OCI-LY1 (cell line): ENCODE results near the gene PTPRM.

Source experiments
- H2AFZ ChIP-seq: fragments of 200-600 bp; sonication (generic), shearing (Covaris generic); 2 replicates; pipeline ENCODE4 v1.6.0; 2014; ENCODE audit warnings: antibody characterized with exemption, mild to moderate bottlenecking, low read length
- H3F3A ChIP-seq: fragments of 200-600 bp; sonication (generic), shearing (Covaris generic); 2 replicates; pipeline ENCODE4 v1.6.0; 2014; ENCODE audit warnings: mild to moderate bottlenecking, antibody characterized with exemption, low read length, moderate library complexity; ENCODE audit not compliant: insufficient read depth
- H3K27ac ChIP-seq: fragments of 200-600 bp; sonication (generic); 2 replicates; pipeline ENCODE4 v1.5.1; 2014; ENCODE audit warnings: low read length, mixed run types, mild to moderate bottlenecking, low read depth; ENCODE audit not compliant: poor library complexity, severe bottlenecking
- H3K27me3 ChIP-seq: fragments of 200-600 bp; sonication (generic); 2 replicates; pipeline ENCODE4 v1.6.0; 2014; ENCODE audit warnings: antibody characterized with exemption, mild to moderate bottlenecking, low read length, moderate library complexity; ENCODE audit not compliant: insufficient read depth
- H3K36me3 ChIP-seq: fragments of 200-600 bp; sonication (generic); 2 replicates; pipeline ENCODE4 v1.6.1; 2014; ENCODE audit warnings: mild to moderate bottlenecking, antibody characterized with exemption, low read length, moderate library complexity, mixed read lengths; ENCODE audit not compliant: insufficient read depth
- H3K4me1 ChIP-seq: fragments of 200-600 bp; sonication (generic); 2 replicates; pipeline ENCODE4 v1.5.1; 2014; ENCODE audit warnings: mild to moderate bottlenecking, low read length, moderate library complexity; ENCODE audit not compliant: insufficient read depth, severe bottlenecking
- H3K4me2 ChIP-seq: fragments of 200-600 bp; sonication (generic), shearing (Covaris generic); 2 replicates; pipeline ENCODE4 v1.6.1; 2014; ENCODE audit warnings: low read length
- H3K4me3 ChIP-seq: fragments of 200-600 bp; sonication (generic); 2 replicates; pipeline ENCODE4 v1.5.1; 2014; ENCODE audit warnings: low read length, low read depth, mild to moderate bottlenecking, mixed read lengths; ENCODE audit not compliant: poor library complexity, severe bottlenecking
- H3K79me2 ChIP-seq: fragments of 200-600 bp; shearing (Covaris generic); 2 replicates; pipeline ENCODE4 v1.6.1; 2016; ENCODE audit warnings: mixed run types, low read length, mixed read lengths; ENCODE audit not compliant: insufficient read depth
- H3K9ac ChIP-seq: fragments of 200-600 bp; sonication (generic), shearing (Covaris generic); 2 replicates; pipeline ENCODE4 v1.6.1; 2014; ENCODE audit warnings: mild to moderate bottlenecking, low read length, mixed read lengths
- H3K9me2 ChIP-seq: fragments of 200-600 bp; sonication (generic), shearing (Covaris generic); 2 replicates; pipeline ENCODE4 v1.6.1; 2014; ENCODE audit warnings: low read depth, mild to moderate bottlenecking, low read length, mixed read lengths
- H3K9me3 ChIP-seq: fragments of 200-600 bp; shearing (Covaris generic); 2 replicates; pipeline ENCODE4 v1.6.1; 2014; ENCODE audit warnings: low read length, mixed read lengths
- H4K20me1 ChIP-seq: fragments of 200-600 bp; sonication (generic), shearing (Covaris generic); 2 replicates; pipeline ENCODE4 v1.6.0; 2016; ENCODE audit warnings: mild to moderate bottlenecking, low read length; ENCODE audit not compliant: insufficient read depth
- CTCF ChIP-seq: fragments of 200-600 bp; sonication (generic), shearing (Covaris generic); IDR thresholded peaks from 2 replicates; pipeline ENCODE4 v1.5.1; 2017; ENCODE audit warnings: mild to moderate bottlenecking, antibody characterized with exemption, low read length, moderate library complexity, mixed read lengths
- EZH2 ChIP-seq: fragments of 200-600 bp; sonication (generic), shearing (Covaris generic); IDR thresholded peaks from 2 replicates; pipeline ENCODE4 v1.8.0; 2017; ENCODE audit warnings: borderline replicate concordance, mixed run types, mild to moderate bottlenecking, antibody characterized with exemption, low read length, moderate library complexity, mixed read lengths

PTPRM gene

GRCh38 chr18:7890075-7890474 lies 323.0 kb downstream of the PTPRM start:
- Histone ChIP-seq H3K9ac (no peak overlapping the region), H3K4me2 (no peak overlapping the region), H3K9me3 (no peaks in the 10 kb centered on the region), H2AFZ (no peak overlapping the region), H3K4me3 (no peak overlapping the region), H3K27me3 (no peaks in the 10 kb centered on the region), H3K79me2 (no peaks in the 10 kb centered on the region), H3K4me1 (no peaks in the 10 kb centered on the region), H3F3A (no peaks in the 10 kb centered on the region), H3K27ac (no peak overlapping the region), H3K9me2 (no peaks in the 10 kb centered on the region), H4K20me1 (no peaks in the 10 kb centered on the region), H3K36me3 (no peaks in the 10 kb centered on the region)
- TF ChIP-seq EZH2 (no peak), CTCF (no peak)

- H3K4me2 ChIP-seq, result no peak overlapping the region
- no peaks in the 10 kb centered on the region for H3K9me2 ChIP-seq
- no peak overlapping the region for H2AFZ ChIP-seq
- no peaks in the 10 kb centered on the region for H3K36me3 ChIP-seq
- TF ChIP-seq CTCF (no peak), EZH2 (no peak)
- no peaks in the 10 kb centered on the region for H3F3A ChIP-seq
- H3K27ac ChIP-seq, result no peak overlapping the region
- H3K9me3 ChIP-seq, result no peaks in the 10 kb centered on the region
- no peaks in the 10 kb centered on the region for H3K27me3 ChIP-seq
- no peaks in the 10 kb centered on the region for H3K79me2 ChIP-seq
- no peak overlapping the region for H3K9ac ChIP-seq
- no peak overlapping the region for H3K4me3 ChIP-seq
- no peaks in the 10 kb centered on the region for H3K4me1 ChIP-seq
- H4K20me1 ChIP-seq, result no peaks in the 10 kb centered on the region
These were observed 325.4 kb downstream of the PTPRM start for GRCh38 chr18:7892556-7892955.

GRCh38 chr18:7894592-7894991 lies 327.5 kb downstream of the PTPRM start:
- Histone ChIP-seq H3K4me3 (no peak overlapping the region), H3K36me3 (no peaks in the 10 kb centered on the region), H3K9me3 (no peaks in the 10 kb centered on the region), H3K9me2 (no peaks in the 10 kb centered on the region), H4K20me1 (no peaks in the 10 kb centered on the region), H2AFZ (no peak overlapping the region), H3K27ac (no peak overlapping the region), H3K9ac (no peak overlapping the region), H3K27me3 (peaks cover 5% of the 10 kb centered on the region; the same call in 1 of the 2 replicates), H3F3A (no peaks in the 10 kb centered on the region), H3K4me1 (no peaks in the 10 kb centered on the region), H3K79me2 (no peaks in the 10 kb centered on the region), H3K4me2 (no peak overlapping the region)
- TF ChIP-seq CTCF, result no peak
- no peak for TF ChIP-seq EZH2
